ENCODE data around the gene NRG3.

- TF ChIP-seq RXRA (IDR thresholded peaks at IDR 0.05; ENCODE audit: insufficient read depth, low read depth, low read length) (no peak), POLR2A (IDR thresholded peaks at IDR 0.05; ENCODE audit: control extremely low read depth in 1 of 2, low read depth in 2 of 2, low read length in 2 of 2) (no peak), SIN3A (conservative IDR thresholded peaks at IDR 0.05 in 1 of 2, IDR thresholded peaks at IDR 0.05 in 1 of 2; ENCODE audit: low read depth in 1 of 2, low read length in 2 of 2) (no peak), EZH2 (IDR thresholded peaks at IDR 0.05; ENCODE audit: low read depth, low read length, severe bottlenecking) (no peak), CTCF (IDR thresholded peaks at IDR 0.05; ENCODE audit: control extremely low read depth in 1 of 3, insufficient read depth in 1 of 3, low read depth in 1 of 3, low read length in 3 of 3) (no peak), TEAD4 (IDR thresholded peaks at IDR 0.05; ENCODE audit: low read depth, low read length) (no peak), POLR2AphosphoS5 (IDR thresholded peaks at IDR 0.05; ENCODE audit: low read depth, low read length) (no peak), BCL11A (IDR thresholded peaks at IDR 0.05; ENCODE audit: low read depth in 2 of 2, low read length in 2 of 2) (no peak), HDAC2 (IDR thresholded peaks at IDR 0.05; ENCODE audit: borderline replicate concordance in 1 of 2, low read depth in 2 of 2, low read length in 2 of 2) (no peak), JUND (IDR thresholded peaks at IDR 0.05; ENCODE audit: low read length) (no peak), BRCA1 (IDR thresholded peaks at IDR 0.05; ENCODE audit: low read depth, low read length) (no peak), SAP30 (IDR thresholded peaks at IDR 0.05; ENCODE audit: insufficient read depth, insufficient replicate concordance, low read length) (no peak)
Measured at GRCh38 chr10:82321724-82322123, 446.7 kb downstream of the NRG3 start.
